Ovary (tissue), 9 donors: ENCODE results near the gene SEC24C. TPM values are rescaled to one million over a fixed set of nuclear protein-coding genes. Genes with fewer than 3 reads are reported as not detected.
A peak's percentile ranks its signal among the peaks of the same experiment; 100 is the strongest.

Experiments used
- DNase-seq, 5 donors: peaks; one replicate each; pipeline ENCODE4 v3.0.0-alpha.2; 2019 to 2020
- H3K27ac ChIP-seq, 2 donors: fragments of 200-600 bp; one replicate each; pipeline versions ENCODE4 v1.5.1 to v1.8.0; 2019 to 2022
- H3K27me3 ChIP-seq: fragments of 200-600 bp; one replicate; pipeline ENCODE4 v1.8.0; 2022
- H3K36me3 ChIP-seq: fragments of 200-600 bp; sonication (generic); one replicate; pipeline ENCODE4 v1.5.1; 2019
- H3K4me1 ChIP-seq: one replicate; pipeline ENCODE4 v1.8.1; 2013; ENCODE audit warnings: mild to moderate bottlenecking, moderate library complexity; ENCODE audit not compliant: insufficient read depth
- H3K4me3 ChIP-seq: fragments of 200-600 bp; sonication (generic); one replicate; pipeline ENCODE4 v1.5.1; 2017
- H3K9me3 ChIP-seq, 2 donors: fragments of 200-600 bp in 1 of 2; sonication (generic) in 1 of 2; one replicate each; pipeline versions ENCODE4 v1.5.1 to v1.8.1; 2013 to 2019; ENCODE audit warnings: mild to moderate bottlenecking in 1 of 2, moderate library complexity in 1 of 2
- CTCF ChIP-seq, 3 donors: fragments of 450-650 bp in 2 of 3; fragments of 200-600 bp in 1 of 3; IDR thresholded peaks; one replicate each; pipeline versions ENCODE4 v1.5.1 to v1.8.0; 2016 to 2022; ENCODE audit warnings: antibody characterized with exemption in 3 of 3, mild to moderate bottlenecking in 1 of 3
- EP300 ChIP-seq: sonication (generic); formaldehyde crosslinking; IDR thresholded peaks from one replicate; pipeline ENCODE4 v1.6.1; 2017; ENCODE audit warnings: antibody characterized with exemption
- POLR2A ChIP-seq: fragments of 450-650 bp; IDR thresholded peaks from one replicate; pipeline ENCODE4 v1.6.1; 2017; ENCODE audit warnings: antibody characterized with exemption, mild to moderate bottlenecking, moderate library complexity
- WGBS, 3 donors: extraction: QIAGEN DNeasy Blood & Tissue Kit in 1 of 3; methylation state at CpG; one replicate each; pipeline versions ENCODE4 v1.1.5 to v1.1.7; 2013 to 2017; 5-methylcytosine and 5-hydroxymethylcytosine counted together
- intact Hi-C, 4 donors: fragments of 100-400 bp; cut with DNase I; formaldehyde crosslinking; loops; one replicate each; pipeline versions ENCODE4 v1.11.0 to v1.15.1; 2022 to 2023
- polyA plus RNA-seq, 2 donors: library from polyadenylated mRNA; stranded (reverse); fragments of 200-250 nt in 1 of 2; fragments of 350-450 nt in 1 of 2; fragmentation: Illumina TruSeq in 1 of 2; extraction: RNeasy Lipid Tissue Mini Kit (QIAGEN cat#74804) in 1 of 2; gene quantifications; one replicate each; pipeline ENCODE4 v1.2.3, GENCODE V29; 2013 to 2014
- total RNA-seq, 7 donors: library from RNA; depleted of rRNA in 2 of 7; stranded (reverse); fragments of >200 nt in 2 of 7; fragmentation: NEBNext Ultra II Directional in 3 of 7; extraction: Animal tissue kit (Norgen Biotek cat#: 25700) in 3 of 7; gene quantifications; one replicate each; pipeline versions ENCODE4 v1.1.0 to v1.2.4, GENCODE V29; 2016 to 2023
- donor health status: DM: no; HTN: no; CAD: no; lungs with moderate emphysema.
- donor health status: DM: no; HTN: no; CAD: no.
- donor health status: Bipolar disorder and iron deficiency.
- donor health status: DM: yes; HTN: yes; CAD: no.
- donor health status: DM: no; HTN: no; CAD: no.
- donor health status: DM: yes; HTN: yes; CAD: no.

SEC24C gene
- total and polyA plus RNA-seq, 9 donors: 30.3 to 70.4 (median 58.8) TPM

- Histone ChIP-seq H3K4me1 (no peaks in the 10 kb centered on the region), H3K4me3 (peak overlapping the region; percentile 90), H3K27me3 (no peaks in the 10 kb centered on the region), H3K27ac (peak overlapping the region; percentile 65 to 76), H3K36me3 (no peaks in the 10 kb centered on the region), H3K9me3 (no peaks in the 10 kb centered on the region)
- intact Hi-C loops: no loop called here
- peak in 3 of 5 donors; percentile 55 to 58 (median 56) for DNase-seq
- no peak for TF ChIP-seq CTCF (IDR thresholded peaks at IDR 0.05)
- no peak for TF ChIP-seq EP300
- no peak for TF ChIP-seq POLR2A
- 0 to 1% (median 1%) methylated on average over 34 to 63 of the region's 63 CpGs for WGBS, 3 donors
These were observed 66.7 kb downstream of the SEC24C start for GRCh38 chr10:73810735-73811465.

- TF ChIP-seq EP300 (no peak), POLR2A (no peak), CTCF (IDR thresholded peaks at IDR 0.05) (no peak)
- no peaks in the 10 kb centered on the region for H3K9me3 ChIP-seq
- 78 to 92% (median 87%) methylated on average over 4 of the region's 4 CpGs for WGBS, 3 donors
- H3K4me1 ChIP-seq: no peaks in the 10 kb centered on the region
- no peaks in the 10 kb centered on the region for H3K36me3 ChIP-seq
- intact Hi-C loops: no loop called here
- H3K4me3 ChIP-seq: no peak overlapping the region
- H3K27me3 ChIP-seq: no peaks in the 10 kb centered on the region
- no peak for DNase-seq
- H3K27ac ChIP-seq: peak overlapping the region in 1 of 2 donors; percentile 48
These were observed 68.5 kb downstream of the SEC24C start for GRCh38 chr10:73812657-73813056.

GRCh38 chr10:73813333-73813732 lies 69.2 kb downstream of the SEC24C start:
- H3K9me3 ChIP-seq: no peaks in the 10 kb centered on the region
- WGBS, 3 donors: 71 to 84% (median 78%) methylated on average over 7 of the region's 7 CpGs
- TF ChIP-seq CTCF (IDR thresholded peaks at IDR 0.05) (no peak), POLR2A (no peak), EP300 (no peak)
- no peaks in the 10 kb centered on the region for H3K27me3 ChIP-seq
- no peaks in the 10 kb centered on the region for H3K4me1 ChIP-seq
- no peak for DNase-seq
- no peak overlapping the region for H3K27ac ChIP-seq
- H3K36me3 ChIP-seq: no peaks in the 10 kb centered on the region
- intact Hi-C loops: no loop called here
- no peak overlapping the region for H3K4me3 ChIP-seq

- no peaks in the 10 kb centered on the region for H3K4me1 ChIP-seq
- H3K4me3 ChIP-seq: no peak overlapping the region
- intact Hi-C loops: no loop called here
- DNase-seq: no peak
- 83 to 86% (median 85%) methylated on average over 13 of the region's 13 CpGs for WGBS, 3 donors
- no peak for TF ChIP-seq EP300
- TF ChIP-seq POLR2A: no peak
- no peak for TF ChIP-seq CTCF (IDR thresholded peaks at IDR 0.05)
- H3K9me3 ChIP-seq: no peaks in the 10 kb centered on the region
- no peaks in the 10 kb centered on the region for H3K36me3 ChIP-seq
- H3K27ac ChIP-seq: no peak overlapping the region
- no peaks in the 10 kb centered on the region for H3K27me3 ChIP-seq
These were observed 70.2 kb downstream of the SEC24C start for GRCh38 chr10:73814276-73814895.
